Ammon's horn (tissue), 1 donor: ENCODE results near the gene PGA3.
"Not testable (repeated sequence)": the region's sequence is repeated elsewhere in the genome, so short reads cannot be mapped to it uniquely, and the experiment has no call there.

Experiments
- DNase-seq: peaks from one replicate; pipeline ENCODE4 v3.0.0-alpha.2; 2016; ENCODE audit warnings: low spot score

Gene PGA3

GRCh38 chr11:61171907-61172306 lies 31.4 kb upstream of the PGA3 start:
- DNase-seq: no peak

- DNase-seq: no peak
Observed at GRCh38 chr11:61172356-61172755, 31.0 kb upstream of the PGA3 start.

GRCh38 chr11:61172888-61173287 lies 30.4 kb upstream of the PGA3 start:
- no peak for DNase-seq

- no peak for DNase-seq
Observed at GRCh38 chr11:61173456-61173855, 29.9 kb upstream of the PGA3 start.

GRCh38 chr11:61174273-61174672 lies 29.0 kb upstream of the PGA3 start:
- DNase-seq: no peak

- DNase-seq: no peak
Observed at GRCh38 chr11:61174949-61175348, 28.4 kb upstream of the PGA3 start.

GRCh38 chr11:61176446-61176845 lies 26.9 kb upstream of the PGA3 start:
- no peak for DNase-seq

- not testable (repeated sequence) for DNase-seq
Observed at GRCh38 chr11:61180205-61180604, 23.1 kb upstream of the PGA3 start.

GRCh38 chr11:61181489-61181888 lies 21.8 kb upstream of the PGA3 start:
- DNase-seq: no peak

- DNase-seq: no peak
Observed at GRCh38 chr11:61183645-61184044, 19.7 kb upstream of the PGA3 start.

GRCh38 chr11:61186504-61186903 lies 16.8 kb upstream of the PGA3 start:
- no peak for DNase-seq

GRCh38 chr11:61187505-61188130 lies 15.7 kb upstream of the PGA3 start:
- DNase-seq: peak; percentile 84

GRCh38 chr11:61189933-61190332 lies 13.4 kb upstream of the PGA3 start:
- DNase-seq: no peak

GRCh38 chr11:61193596-61193995 lies 9.7 kb upstream of the PGA3 start:
- no peak for DNase-seq

GRCh38 chr11:61194169-61194671 lies 9.1 kb upstream of the PGA3 start:
- no peak for DNase-seq

- DNase-seq: no peak
Observed at GRCh38 chr11:61194981-61195695, 8.2 kb upstream of the PGA3 start.

- DNase-seq: no peak
Observed at GRCh38 chr11:61195719-61196118, 7.6 kb upstream of the PGA3 start.

- DNase-seq: no peak
Observed at GRCh38 chr11:61198361-61198760, 5.0 kb upstream of the PGA3 start.

- DNase-seq: no peak
Observed at GRCh38 chr11:61198948-61199523, 4.3 kb upstream of the PGA3 start.

GRCh38 chr11:61201476-61201875 lies 1.8 kb upstream of the PGA3 start:
- no peak for DNase-seq

- not testable (repeated sequence) for DNase-seq
Observed at GRCh38 chr11:61203873-61204272, 558 bp downstream of the PGA3 start.

- peak; percentile 26 for DNase-seq
Observed at GRCh38 chr11:61204502-61205059, 1.3 kb downstream of the PGA3 start.
